Measurements from ENCODE around the gene PITPNM1. TPM values are rescaled to one million over a fixed set of nuclear protein-coding genes. Genes with fewer than 3 reads are reported as not detected.

The PITPNM1 gene
- total and polyA plus RNA-seq, 2 of the 13 experiments (the other 11 are each of a cell fraction or from before 2014, with no cell fraction given), result 8.2 to 8.5 TPM

GRCh38 chr11:67522338-67522737, 17.2 kb upstream of the PITPNM1 start:
- CTCF ChIA-PET (ENCODE audit: low intra/inter-chr PET ratio, low total read pairs), result no interaction called here
- BruUV-seq (replicated peaks), result no TSS peak

GRCh38 chr11:67521924-67522323, 16.8 kb upstream of the PITPNM1 start:
- no peak overlapping the region for H3K27ac ChIP-seq (ENCODE audit: extremely low read length, insufficient read depth, low read length)
- H4K20me1 ChIP-seq (ENCODE audit: insufficient read depth, low read length), result no peaks in the 10 kb centered on the region
- in situ Hi-C loops (cut with HindIII; ENCODE audit: extremely low pct_ligation_motif_present, low pct_unique_long_range_greater_than_20kb), result no loop called here
- H3K9ac ChIP-seq (ENCODE audit: insufficient read depth, low read depth, low read length), result no peak overlapping the region
- H3K9me3 ChIP-seq (ENCODE audit: low read length), result no peaks in the 10 kb centered on the region
- H3K4me2 ChIP-seq (ENCODE audit: low read depth, low read length), result no peak overlapping the region
- DNase-seq (ENCODE audit: low spot score), result no peak
- no peak for ATAC-seq
- no peak overlapping the region for H3K4me3 ChIP-seq (replicated peaks in 1 of 3; ENCODE audit: insufficient read depth in 1 of 3, low read depth in 2 of 3, low read length in 3 of 3)
- 14% methylated on average over 10 of the region's 10 CpGs for WGBS (ENCODE audit: low lambda C conversion rate)
- no peak for TF ChIP-seq ZNF792 (CRISPR knock-in tag; IDR thresholded peaks at IDR 0.05)
- no peak for TF ChIP-seq SRSF1 (optimal IDR thresholded peaks at IDR 0.05; ENCODE audit: low read depth, low read length)
- no peak for TF ChIP-seq ZNF121 (CRISPR knock-in tag; IDR thresholded peaks at IDR 0.05)
- TF ChIP-seq ZNF777 (CRISPR knock-in tag; IDR thresholded peaks at IDR 0.05), result no peak
- TF ChIP-seq TGIF2 (CRISPR knock-in tag; IDR thresholded peaks at IDR 0.05), result no peak
- no peak for TF ChIP-seq REST (IDR thresholded peaks at IDR 0.05; ENCODE audit: borderline replicate concordance in 1 of 2, low read depth in 1 of 2, low read length in 2 of 2)
- TF ChIP-seq ZNF326 (CRISPR knock-in tag; IDR thresholded peaks at IDR 0.05; ENCODE audit: borderline replicate concordance), result no peak
- H3K79me2 ChIP-seq (ENCODE audit: insufficient read depth, low read length), result no peaks in the 10 kb centered on the region
- FAIRE-seq, result no peak
- H3K4me1 ChIP-seq (ENCODE audit: insufficient read depth, low read length), result no peaks in the 10 kb centered on the region
- peaks cover 4 to 22% of the 10 kb centered on the region in 2 experiments; a peak in 4 of 5 replicates for H3K27me3 ChIP-seq (ENCODE audit: control insufficient read depth in 1 of 2, insufficient read depth in 2 of 2, low read length in 2 of 2)
- ChIA-PET POLR2A (no interaction called here), CTCF (ENCODE audit: low intra/inter-chr PET ratio, low total read pairs) (no interaction called here)
- no peak overlapping the region for H2AFZ ChIP-seq (ENCODE audit: low read length)
- no peaks in the 10 kb centered on the region for H3K36me3 ChIP-seq (replicated peaks in 1 of 2; ENCODE audit: control insufficient read depth in 1 of 2, insufficient read depth in 2 of 2, low read length in 2 of 2)
- intact Hi-C loops (cut with micrococcal nuclease; ENCODE audit: unreplicated experiment), result loop anchor here (10.0 kb wide), 1 partner anchor 557 kb away; no protein-coding TSS in a partner anchor
- BruUV-seq (replicated peaks), result no TSS peak

More at GRCh38 chr11:67522338-67522737, 17.2 kb upstream of the PITPNM1 start:
- no peaks in the 10 kb centered on the region for H3K4me1 ChIP-seq (ENCODE audit: insufficient read depth, low read length)
- H3K9ac ChIP-seq (ENCODE audit: insufficient read depth, low read depth, low read length), result no peak overlapping the region
- H3K79me2 ChIP-seq (ENCODE audit: insufficient read depth, low read length), result no peaks in the 10 kb centered on the region
- no peaks in the 10 kb centered on the region for H3K9me3 ChIP-seq (ENCODE audit: low read length)
- H3K36me3 ChIP-seq (replicated peaks in 1 of 2; ENCODE audit: control insufficient read depth in 1 of 2, insufficient read depth in 2 of 2, low read length in 2 of 2), result no peaks in the 10 kb centered on the region
- TF ChIP-seq ZBTB7B (CRISPR knock-in tag; IDR thresholded peaks at IDR 0.05) (no peak), REXO4 (CRISPR knock-in tag; IDR thresholded peaks at IDR 0.05; ENCODE audit: borderline replicate concordance) (no peak), ZEB1 (IDR thresholded peaks at IDR 0.05; ENCODE audit: insufficient replicate concordance, low read depth) (no peak)
- H3K27me3 ChIP-seq (ENCODE audit: control insufficient read depth in 1 of 2, insufficient read depth in 2 of 2, low read length in 2 of 2), result peaks cover 4 to 22% of the 10 kb centered on the region in 2 experiments; a peak in 4 of 5 replicates
- DNase-seq (ENCODE audit: low spot score) (no peak), FAIRE-seq (no peak), ATAC-seq (no peak; the same call in 2 of the 3 replicates)
- POLR2A ChIA-PET, result no interaction called here
- no peak overlapping the region for H3K4me2 ChIP-seq (ENCODE audit: low read depth, low read length)
- H2AFZ ChIP-seq (ENCODE audit: low read length), result no peak overlapping the region
- intact Hi-C loops (cut with micrococcal nuclease; ENCODE audit: unreplicated experiment), result loop anchor here (10.0 kb wide), 1 partner anchor 558 kb away; no protein-coding TSS in a partner anchor
- no peak overlapping the region for H3K4me3 ChIP-seq (replicated peaks in 1 of 3; ENCODE audit: insufficient read depth in 1 of 3, low read depth in 2 of 3, low read length in 3 of 3)
- in situ Hi-C loops (cut with HindIII; ENCODE audit: extremely low pct_ligation_motif_present, low pct_unique_long_range_greater_than_20kb), result no loop called here
- H4K20me1 ChIP-seq (ENCODE audit: insufficient read depth, low read length), result no peaks in the 10 kb centered on the region
- WGBS (ENCODE audit: low lambda C conversion rate), result 63% methylated on average over 7 of the region's 15 CpGs
- H3K27ac ChIP-seq (ENCODE audit: extremely low read length, insufficient read depth, low read length), result no peak overlapping the region

All from HepG2 (cell line).